Renal pelvis (tissue), 12 donors: ENCODE results near the gene IGFL1. TPM values are rescaled to one million over a fixed set of nuclear protein-coding genes. Genes with fewer than 3 reads are reported as not detected.
"Not testable (repeated sequence)": the region's sequence is repeated elsewhere in the genome, so short reads cannot be mapped to it uniquely, and the experiment has no call there.

Experiments
- DNase-seq: peaks from one replicate; pipeline ENCODE4 v3.0.0-alpha.2; 2013
- long read RNA-seq, 16 experiments: transcript quantifications; one replicate each; lab custom pipeline, GENCODE V29; 2026
- polyA plus RNA-seq, 3 donors: library from polyadenylated mRNA; unstranded; fragments of 120-200 nt; gene quantifications; one replicate each; pipeline ENCODE4 v1.2.1, GENCODE V29; 2013; ENCODE audit not compliant: insufficient read length in 3 of 3

IGFL1 gene
- polyA plus RNA-seq, result not detected
- long read RNA-seq, donor 1, result 0 reads
- long read RNA-seq, donor 2, result 0 reads
- long read RNA-seq, donor 3, result 0 reads
- long read RNA-seq, donor 4, result 0 reads
- long read RNA-seq, donor 5, result 0 reads
- long read RNA-seq, donor 6, result 0 reads
- long read RNA-seq, donor 7, result 0 reads
- long read RNA-seq, donor 8, result 0 reads
- long read RNA-seq, donor 9, result 0 reads
- long read RNA-seq, donor 10, result 0 reads
- long read RNA-seq, donor 11, result 0 reads
- long read RNA-seq, donor 12, result 0 reads
- long read RNA-seq, donor 13, result 0 reads
- long read RNA-seq, donor 14, result 0 reads
- long read RNA-seq, donor 15, result 0 reads
- long read RNA-seq, donor 16, result 0 reads

DNA sequence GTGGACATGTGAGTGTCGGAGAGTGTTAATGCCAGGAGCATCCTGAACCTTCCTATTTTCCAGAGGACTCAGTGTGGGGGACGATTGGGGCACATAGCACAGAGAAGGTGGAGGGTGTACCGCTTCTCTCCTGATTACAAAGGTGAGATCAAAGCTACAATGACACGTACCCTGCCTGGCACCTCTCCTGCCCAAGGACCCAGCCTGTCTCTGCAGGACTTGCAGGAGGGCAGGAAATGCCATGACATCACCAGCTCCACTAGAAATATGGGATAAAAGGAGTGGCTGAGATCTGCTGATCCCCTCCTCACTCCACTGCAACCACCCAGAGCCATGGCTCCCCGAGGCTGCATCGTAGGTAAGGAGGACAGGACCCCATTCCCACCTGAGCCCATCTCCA lies at the start of gene IGFL1:
Gene IGFL1 (plus strand): TSS at position 301 of the 400 bp plus-strand sequence. CDS start 33 bp downstream, at position 334.
- no peak for DNase-seq

DNA sequence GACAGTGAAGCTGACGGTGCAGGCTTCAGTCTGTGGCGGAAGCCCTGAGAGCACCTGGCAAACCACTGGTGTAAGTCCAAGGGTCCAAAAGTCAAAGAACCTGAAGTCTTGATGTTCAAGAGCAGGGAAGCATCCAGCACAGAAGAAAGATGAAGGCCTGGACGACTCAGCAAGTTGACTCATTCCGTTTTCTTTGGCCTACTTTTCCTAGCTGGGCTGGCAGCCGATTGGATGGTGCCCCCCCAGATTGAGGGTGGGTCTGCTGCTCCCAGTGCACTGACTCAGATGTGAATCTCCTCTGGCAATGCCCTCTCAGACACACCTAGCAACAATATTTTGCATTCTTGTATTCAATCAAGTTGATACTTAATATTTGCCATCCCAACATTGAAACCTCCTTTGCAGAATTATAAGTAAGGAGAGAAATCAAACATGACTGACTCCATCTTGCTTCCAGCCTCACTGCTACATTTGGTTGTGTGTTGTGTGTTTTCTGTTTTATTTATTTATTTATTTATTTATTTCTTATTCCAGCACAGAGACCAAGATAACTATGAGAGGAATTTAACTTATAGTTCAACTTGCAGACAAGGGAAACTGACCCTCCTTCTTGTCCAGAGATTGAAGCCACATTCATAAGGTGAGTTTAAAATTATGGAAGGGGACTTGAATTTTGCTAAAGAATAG lies 48.7 kb upstream of the IGFL1 start:
- DNase-seq, result no peak

DNA sequence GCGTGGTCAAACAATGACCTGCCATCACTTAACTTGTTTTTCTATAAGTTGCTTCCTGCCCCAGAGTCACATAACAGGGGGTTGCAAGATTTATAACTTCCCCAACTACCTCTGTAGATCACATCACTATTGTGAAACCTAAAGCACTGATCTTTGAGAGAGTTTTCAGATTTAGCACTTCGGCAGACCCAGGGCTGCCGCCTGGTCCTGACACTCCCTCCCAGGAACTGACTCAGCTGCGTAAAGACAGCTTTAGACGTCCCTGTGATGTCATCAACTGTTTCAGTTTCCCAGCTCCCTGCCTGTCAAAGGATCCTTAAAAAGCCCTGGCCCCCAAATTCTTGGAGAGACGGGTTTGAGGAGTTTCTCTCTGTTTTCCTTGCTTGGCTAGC lies 48.2 kb upstream of the IGFL1 start:
- DNase-seq, result no peak

DNA sequence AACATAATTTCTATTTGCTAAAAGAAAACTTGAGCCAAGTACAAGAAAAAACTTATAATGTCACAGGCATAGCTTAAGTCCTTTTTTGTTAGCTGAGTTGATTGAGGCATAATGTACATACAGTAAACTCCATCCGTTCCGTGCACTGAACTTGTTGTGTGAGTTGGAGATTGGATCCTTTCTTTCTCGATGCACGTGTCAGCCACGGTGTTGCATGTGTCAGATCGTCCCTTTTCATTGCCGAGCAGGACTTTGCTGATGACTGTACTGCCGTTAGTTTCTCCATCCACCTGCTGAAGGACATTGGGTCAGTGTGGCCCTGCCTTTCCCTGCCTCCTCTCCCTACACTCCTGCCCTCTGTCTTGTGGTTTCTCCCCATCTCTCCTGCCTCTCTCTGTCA lies 47.1 kb upstream of the IGFL1 start:
- no peak for DNase-seq

DNA sequence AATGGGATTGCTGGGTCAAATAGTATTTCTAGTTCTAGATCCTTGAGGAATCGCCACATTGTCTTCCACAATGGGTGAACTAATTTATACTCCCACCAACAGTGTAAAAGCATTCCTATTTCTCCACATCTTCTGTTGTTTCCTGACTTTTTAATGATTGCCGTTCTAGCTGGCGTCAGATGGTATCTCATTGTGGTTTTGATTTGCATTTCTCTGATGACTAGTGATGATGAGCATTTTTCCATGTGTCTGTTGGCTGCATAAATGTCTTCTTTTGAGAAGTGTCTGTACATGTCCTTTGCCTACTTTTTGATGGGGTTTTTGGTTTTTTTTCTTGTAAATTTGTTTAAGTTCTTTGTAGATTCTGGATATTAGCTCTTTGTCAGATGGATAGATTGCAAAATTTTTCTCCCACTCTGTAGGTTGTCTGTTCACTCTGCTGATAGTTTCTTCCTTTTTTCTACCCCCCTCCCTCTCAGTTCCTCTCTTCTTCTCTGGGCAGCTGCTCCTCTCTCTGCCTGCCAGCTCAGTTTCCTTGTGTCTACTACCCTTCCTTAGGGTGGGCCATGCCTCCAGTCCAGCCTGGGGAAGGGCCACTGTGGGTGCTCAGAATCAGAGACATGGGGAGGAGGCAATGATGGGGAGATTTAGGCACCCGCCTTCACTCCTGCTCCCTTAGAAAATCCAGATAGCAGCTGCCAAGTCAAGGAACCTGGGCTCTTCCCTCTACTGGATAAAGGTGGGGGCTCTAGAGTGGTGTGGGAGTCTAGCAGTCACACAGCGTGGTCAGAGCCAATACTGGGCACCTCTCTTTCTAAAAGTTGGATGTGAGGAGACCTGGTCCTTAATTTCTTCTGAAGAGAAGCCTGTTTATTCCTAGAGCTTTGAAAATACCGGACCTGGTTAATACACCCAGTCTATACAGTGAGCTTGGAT lies 44.5 kb upstream of the IGFL1 start:
- not testable (repeated sequence) for DNase-seq

DNA sequence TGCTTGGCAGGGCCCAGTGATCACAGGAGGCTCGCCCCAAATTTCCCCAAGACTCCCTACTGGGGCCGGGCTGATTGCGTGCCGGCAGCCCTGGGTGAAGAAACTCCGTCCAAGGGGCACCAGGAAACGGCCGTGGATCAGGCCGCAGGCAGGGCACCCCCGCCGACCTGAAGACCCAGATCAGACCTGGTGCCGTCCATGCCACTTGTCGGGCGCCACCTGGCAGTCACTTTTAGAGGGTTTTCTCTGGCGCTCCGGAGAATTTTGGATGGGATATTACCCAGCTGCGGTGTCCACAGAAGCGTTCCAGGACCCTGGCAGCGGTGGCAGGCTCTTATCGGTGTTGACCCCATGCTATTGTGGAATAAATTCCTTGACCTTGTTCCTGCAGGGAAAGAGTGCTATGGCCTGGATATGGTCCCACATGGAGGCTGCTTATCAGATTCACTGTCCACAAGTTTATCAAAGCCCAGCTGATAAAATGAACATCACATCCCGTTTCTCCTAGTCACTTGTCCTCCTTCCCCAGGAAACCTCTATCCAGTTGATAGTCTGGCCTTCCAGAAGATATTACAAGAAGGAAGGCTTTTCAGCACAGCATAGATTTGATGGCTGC lies 43.3 kb upstream of the IGFL1 start:
- DNase-seq, result no peak

DNA sequence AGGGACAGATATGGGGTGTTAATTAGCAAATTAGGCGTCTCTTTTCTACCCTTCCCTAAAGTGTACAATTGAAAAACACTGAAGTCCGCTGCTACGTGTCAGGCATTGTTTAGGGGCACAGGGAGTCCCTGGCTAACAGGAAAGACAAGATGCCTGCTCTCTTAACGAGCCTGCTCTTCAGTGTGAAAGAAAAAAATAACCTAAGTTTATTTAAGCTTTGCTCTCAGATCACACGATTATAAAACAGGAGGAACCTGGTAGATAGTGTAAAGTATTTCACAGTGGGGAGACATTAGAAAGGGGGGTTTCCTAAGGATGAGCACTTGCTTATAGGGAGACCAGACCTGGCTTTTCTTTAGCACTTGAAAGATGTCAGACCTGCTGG lies 42.8 kb upstream of the IGFL1 start:
- DNase-seq, result no peak

DNA sequence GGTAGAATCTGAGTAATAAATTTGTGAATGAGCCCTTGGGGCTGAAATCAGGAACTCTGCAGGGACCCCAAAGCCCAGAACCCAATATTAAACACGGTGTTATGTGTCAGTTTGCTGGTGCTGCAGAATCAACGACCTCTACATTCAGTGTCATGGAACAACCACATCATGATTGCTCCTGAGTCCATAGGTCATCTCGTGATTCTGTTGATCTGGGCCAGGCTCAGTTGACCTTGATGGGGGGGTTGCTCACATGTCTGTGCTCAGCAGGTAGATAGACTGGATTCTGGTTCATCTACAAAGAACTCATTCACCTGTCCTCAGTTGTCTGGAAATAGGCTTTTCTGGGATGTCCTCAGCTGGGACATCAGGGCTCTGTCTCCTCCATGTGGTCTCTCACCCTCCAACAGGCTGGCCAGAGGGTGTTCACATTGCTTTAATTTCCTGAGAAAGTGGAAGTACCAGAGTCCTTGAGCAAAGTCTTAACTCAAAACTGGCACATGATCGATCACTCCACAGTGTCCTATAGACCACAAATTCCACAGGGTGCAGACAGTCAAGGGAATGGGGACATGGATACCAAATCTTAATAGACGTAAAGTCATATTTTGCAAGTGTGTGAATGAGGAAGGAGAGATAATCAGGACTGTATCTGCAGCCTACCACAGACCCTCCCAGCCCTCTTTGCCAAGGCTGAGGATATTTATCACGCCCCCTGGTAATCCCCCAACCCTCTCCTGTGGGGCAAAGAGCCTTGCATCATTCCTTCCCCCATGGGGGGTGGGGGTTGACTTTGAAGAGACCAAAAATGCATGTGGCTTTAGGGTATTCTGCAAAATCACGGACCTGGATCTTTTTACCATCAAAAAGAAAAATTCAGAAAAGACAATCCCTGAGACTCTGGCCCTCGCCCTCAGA lies 39.3 kb upstream of the IGFL1 start:
- DNase-seq, result no peak

DNA sequence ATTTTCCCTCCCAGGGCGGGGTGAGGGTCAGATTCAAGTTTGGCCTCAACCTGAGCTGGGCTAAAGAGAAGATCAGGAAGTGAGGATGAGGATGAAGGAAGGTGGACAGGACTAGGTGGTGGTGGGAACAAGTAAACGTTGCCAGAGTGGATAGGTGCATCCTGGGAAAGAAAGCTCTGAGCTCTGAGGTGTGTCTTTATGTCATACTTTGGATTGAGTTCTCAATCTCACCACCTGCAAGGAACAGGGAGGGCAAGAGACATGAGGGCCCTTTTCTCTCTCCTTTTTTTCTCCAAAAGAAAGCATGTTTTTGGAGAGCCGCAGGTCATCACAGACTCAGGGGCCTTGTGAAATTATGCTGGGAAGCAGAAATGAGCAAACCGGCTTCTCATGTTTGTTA lies 38.2 kb upstream of the IGFL1 start:
- DNase-seq, result no peak

DNA sequence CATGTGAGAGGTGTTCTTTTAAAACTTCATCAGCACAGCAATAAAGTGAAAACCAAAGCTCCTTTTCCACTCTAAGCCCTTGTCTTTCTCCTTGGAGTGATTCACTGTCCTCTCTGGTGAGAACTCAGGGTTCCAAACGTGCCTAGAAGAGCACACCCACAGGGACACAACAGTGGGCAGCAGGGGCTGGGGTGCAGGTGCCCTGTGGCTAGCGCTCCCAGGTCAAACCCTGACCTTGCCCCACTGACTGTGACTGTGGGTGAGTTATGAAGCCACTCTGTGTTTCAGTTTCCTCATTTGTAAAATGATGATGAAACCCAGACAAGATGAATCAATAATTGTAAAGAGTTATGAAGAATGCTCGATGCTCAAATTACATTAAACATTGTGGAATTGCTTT lies 37.6 kb upstream of the IGFL1 start:
- DNase-seq, result no peak

DNA sequence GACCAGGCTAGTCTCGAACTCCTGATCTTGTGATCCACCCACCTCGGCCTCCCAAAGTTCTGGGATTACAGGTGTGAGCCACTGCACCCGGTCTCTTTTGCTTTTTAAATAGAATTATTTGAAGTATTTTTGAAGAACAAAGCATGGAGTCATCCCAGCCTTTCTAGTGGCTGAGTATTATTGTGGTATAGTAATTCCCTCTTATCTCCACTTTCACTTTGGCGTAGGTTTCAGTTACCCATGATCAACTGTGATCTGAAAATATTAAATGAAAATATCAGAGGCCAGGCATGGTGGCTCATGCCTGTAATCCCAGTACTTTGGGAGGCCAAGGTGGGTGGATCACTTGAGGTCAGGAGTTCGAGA lies 36.9 kb upstream of the IGFL1 start:
- not testable (repeated sequence) for DNase-seq

DNA sequence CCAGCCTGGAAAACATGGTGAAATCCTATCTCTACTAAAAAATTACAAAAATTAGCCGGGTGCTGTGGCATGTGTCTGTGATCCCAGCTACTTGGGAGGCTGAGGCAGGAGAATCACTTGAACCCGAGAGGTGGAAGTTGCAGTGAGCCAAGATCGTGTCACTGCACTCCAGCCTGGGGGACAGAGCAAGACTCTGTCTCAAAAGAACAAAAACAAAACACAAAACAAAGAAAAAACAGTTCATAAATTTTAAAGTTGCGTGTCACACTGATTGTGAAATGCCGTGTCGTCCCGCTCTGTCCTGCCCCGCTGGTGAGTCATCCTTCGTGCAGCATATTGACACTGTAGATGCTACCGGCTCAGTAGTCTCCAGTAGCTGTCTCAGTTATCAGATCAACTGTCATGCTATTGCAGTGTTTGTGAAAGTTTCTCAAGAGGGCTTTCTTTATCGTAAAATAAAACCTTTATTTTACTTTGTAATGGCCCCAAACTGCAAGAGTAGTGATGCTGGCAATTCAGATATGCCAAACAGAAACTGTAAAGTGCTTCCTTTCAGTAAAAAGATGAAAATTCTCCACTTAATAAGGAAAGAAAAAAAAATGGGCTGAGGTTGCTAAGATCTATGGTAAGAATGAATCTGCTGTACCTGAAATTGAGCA lies 36.4 kb upstream of the IGFL1 start:
- DNase-seq, result no peak

DNA sequence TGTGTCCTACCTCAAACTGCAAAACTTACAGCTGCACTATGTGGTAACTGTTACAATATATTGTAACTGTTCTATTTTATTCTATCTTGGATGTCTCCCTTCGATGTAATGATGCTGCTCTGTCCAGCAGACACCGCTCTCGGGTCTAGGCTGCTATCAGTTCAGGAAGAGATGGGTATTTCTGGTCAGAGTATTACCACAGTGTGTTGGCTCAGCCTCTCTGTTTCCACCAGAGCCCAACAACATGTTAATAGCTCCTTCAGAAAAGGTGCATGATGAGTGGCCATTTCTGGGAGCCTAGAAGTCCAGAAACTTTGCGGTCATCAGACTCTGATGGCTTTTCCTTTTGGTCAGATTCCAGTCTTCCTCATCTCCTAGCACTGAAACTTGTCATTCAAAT lies 35.9 kb upstream of the IGFL1 start:
- DNase-seq, result no peak

DNA sequence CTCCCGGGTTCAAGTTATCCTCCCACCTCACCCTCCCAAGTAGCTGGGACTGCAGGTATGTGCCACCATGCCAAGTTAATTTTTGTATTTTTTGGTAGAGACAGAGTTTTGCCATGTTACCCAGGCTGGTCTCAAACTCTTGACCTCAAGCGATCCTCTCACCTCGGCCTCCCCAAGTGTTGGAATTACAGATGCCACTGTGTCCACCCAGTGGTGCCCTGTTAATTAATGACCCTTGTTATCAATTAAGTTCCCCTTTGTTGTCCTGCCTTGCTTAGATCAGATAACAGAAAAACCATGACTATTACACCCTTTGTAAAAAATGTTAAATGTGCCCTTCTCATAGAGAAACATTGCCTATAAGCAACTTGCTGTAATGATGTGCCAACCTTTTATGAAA lies 34.4 kb upstream of the IGFL1 start:
- no peak for DNase-seq

DNA sequence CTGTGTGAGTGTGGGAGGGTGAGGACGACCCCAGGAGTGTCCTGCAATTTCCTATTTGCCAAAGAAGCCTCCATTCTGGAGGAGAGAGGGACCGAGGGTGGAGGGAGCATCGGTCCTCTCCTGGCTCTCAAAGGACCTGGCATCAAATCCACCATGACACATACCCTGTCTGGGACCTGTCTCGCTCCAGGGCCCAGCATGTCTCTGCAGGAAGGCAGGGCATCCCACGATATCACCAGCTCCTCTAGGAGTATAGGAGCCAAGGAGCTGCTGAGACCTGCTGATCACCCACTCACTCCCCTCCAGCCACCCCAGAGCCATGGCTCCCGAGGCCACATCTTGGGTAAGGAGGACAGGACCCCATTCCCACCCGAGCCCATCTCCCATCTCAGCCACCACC lies 33.6 kb upstream of the IGFL1 start:
- not testable (repeated sequence) for DNase-seq

DNA sequence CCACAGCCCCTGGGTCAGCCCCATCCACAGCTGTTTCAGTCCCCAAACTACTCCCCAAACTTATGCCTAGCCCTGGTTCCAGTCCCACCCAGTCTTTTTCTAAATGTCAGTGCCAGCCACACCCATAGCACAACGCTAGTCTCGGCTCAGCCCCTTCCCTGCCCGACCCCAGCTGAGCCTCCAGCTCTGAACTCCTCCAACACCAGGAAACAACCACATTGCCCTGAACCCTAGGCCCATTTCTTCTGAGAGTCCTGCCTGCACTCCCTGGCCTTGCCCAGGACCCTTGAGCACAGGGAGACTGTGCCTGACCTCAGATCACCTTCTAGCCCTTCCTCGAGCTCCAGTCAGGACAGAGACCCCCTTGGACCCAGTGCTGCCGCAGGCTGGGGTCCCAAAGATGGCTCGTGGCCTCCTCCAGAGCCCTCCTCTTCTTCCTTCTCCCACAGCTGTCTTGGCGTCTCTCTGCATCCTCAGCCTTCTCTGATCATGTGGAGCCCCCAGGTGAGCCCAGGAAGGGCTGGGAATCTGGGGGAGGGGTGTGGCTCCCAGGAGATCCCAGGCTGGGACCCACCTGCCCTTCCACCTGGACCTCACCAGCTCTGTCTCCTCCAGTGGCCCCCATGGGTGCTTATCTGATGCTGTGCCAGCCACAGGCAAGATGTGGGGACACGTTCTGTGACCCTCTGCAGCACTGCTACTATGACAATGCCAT lies 33.0 kb upstream of the IGFL1 start:
- no peak for DNase-seq

DNA sequence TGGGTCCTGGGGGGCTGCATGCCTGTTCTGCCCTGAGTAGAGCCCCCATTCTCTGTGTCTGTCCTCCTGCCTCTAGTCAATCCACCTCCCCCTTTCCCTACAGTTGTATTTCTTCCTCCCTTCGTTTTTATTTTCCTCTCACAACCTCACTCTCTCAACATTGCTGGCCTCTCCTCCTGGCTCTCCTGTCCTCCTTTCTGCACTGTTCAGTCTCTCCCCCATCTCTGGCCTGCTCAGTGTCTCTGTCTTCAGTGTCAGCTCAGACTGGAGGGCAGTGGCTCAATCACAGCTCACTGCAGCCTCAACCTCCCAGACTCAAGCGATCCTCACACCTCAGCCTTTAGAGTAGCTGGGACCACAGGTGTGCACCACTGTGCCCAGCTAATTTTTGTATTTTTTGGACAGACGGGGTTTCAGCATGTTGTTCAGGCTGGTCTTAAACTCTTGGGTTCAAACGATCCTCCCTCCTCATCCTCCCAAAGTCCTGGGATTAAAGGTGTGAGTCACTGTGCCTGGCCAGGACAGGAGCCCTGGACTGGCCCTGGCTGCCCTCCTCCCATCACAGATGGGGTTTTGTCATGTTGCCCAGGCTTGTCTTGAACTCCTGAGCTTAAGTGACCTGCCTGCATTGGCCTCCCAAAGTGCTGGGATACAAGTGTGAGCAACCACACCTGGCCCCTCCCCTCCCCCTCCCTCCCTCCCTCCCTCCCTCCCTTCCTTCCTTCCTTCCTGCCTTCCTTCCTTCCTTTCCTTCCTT lies 32.0 kb upstream of the IGFL1 start:
- no peak for DNase-seq

DNA sequence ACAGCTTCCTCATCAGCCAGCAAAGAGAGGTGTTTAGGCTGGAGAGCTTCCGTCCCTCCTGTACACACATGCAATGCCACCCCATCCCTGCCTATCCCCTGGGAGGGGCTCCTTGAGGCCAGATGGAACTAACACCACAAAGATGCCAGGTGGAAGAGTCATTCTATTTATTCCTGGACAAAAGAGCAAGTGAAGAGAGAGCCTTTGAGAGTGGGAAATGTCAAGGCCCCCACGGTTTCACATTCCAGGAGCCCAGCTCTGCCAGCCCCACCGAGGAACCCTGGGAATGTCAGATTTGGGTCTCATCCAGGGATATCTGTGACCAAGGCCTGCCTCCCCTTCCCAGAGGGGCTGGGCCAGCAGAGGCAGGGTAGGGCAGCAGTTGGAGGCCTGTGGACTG lies 30.8 kb upstream of the IGFL1 start:
- no peak for DNase-seq
